IPS-NIHi7 (cell line): Measurements from ENCODE around the gene CCDC167.
"Not testable (repeated sequence)": the region's sequence is repeated elsewhere in the genome, so short reads cannot be mapped to it uniquely, and the experiment has no call there.

Source experiments
- DNase-seq: peaks from one replicate; pipeline ENCODE4 v3.0.0; 2012; ENCODE audit warnings: mixed read lengths; ENCODE audit errors: extremely low spot score

Gene CCDC167

GRCh38 chr6:37473364-37474095 lies 26.2 kb downstream of the CCDC167 start:
- DNase-seq = no peak

GRCh38 chr6:37467718-37468117 lies 32.0 kb downstream of the CCDC167 start:
- no peak for DNase-seq

- DNase-seq = no peak
Observed at GRCh38 chr6:37463110-37463509, 36.6 kb downstream of the CCDC167 start.

- no peak for DNase-seq
Observed at GRCh38 chr6:37460805-37461204, 38.9 kb downstream of the CCDC167 start.

- DNase-seq = peak; percentile 35
Observed at GRCh38 chr6:37459981-37460800, 39.5 kb downstream of the CCDC167 start.

GRCh38 chr6:37456816-37457560 lies 42.7 kb downstream of the CCDC167 start:
- DNase-seq = no peak

- DNase-seq = no peak
Observed at GRCh38 chr6:37456126-37456525, 43.6 kb downstream of the CCDC167 start.

- no peak for DNase-seq
Observed at GRCh38 chr6:37454420-37455140, 45.1 kb downstream of the CCDC167 start.

- no peak for DNase-seq
Observed at GRCh38 chr6:37452522-37452921, 47.2 kb downstream of the CCDC167 start.

- DNase-seq = no peak
Observed at GRCh38 chr6:37451441-37452193, 48.1 kb downstream of the CCDC167 start.

GRCh38 chr6:37449984-37450383 lies 49.7 kb downstream of the CCDC167 start:
- DNase-seq = no peak

GRCh38 chr6:37443216-37443542 lies 56.5 kb downstream of the CCDC167 start:
- DNase-seq = not testable (repeated sequence)

- DNase-seq = no peak
Observed at GRCh38 chr6:37442416-37443215, 57.1 kb downstream of the CCDC167 start.

GRCh38 chr6:37441651-37442050 lies 58.0 kb downstream of the CCDC167 start:
- DNase-seq = no peak

- no peak for DNase-seq
Observed at GRCh38 chr6:37438930-37439329, 60.8 kb downstream of the CCDC167 start.

- DNase-seq = no peak
Observed at GRCh38 chr6:37435816-37436215, 63.9 kb downstream of the CCDC167 start.

- DNase-seq = no peak
Observed at GRCh38 chr6:37435373-37435772, 64.3 kb downstream of the CCDC167 start.

- DNase-seq = no peak
Observed at GRCh38 chr6:37433657-37434271, 65.9 kb downstream of the CCDC167 start.
